ENCODE data around the gene TWF2. TPM values are rescaled to one million over a fixed set of nuclear protein-coding genes. Genes with fewer than 3 reads are reported as not detected.

TWF2 gene
- total and polyA plus RNA-seq, 2 of the 13 experiments (the other 11 are each of a cell fraction or from before 2014, with no cell fraction given) = 45.5 to 108 TPM

DNA sequence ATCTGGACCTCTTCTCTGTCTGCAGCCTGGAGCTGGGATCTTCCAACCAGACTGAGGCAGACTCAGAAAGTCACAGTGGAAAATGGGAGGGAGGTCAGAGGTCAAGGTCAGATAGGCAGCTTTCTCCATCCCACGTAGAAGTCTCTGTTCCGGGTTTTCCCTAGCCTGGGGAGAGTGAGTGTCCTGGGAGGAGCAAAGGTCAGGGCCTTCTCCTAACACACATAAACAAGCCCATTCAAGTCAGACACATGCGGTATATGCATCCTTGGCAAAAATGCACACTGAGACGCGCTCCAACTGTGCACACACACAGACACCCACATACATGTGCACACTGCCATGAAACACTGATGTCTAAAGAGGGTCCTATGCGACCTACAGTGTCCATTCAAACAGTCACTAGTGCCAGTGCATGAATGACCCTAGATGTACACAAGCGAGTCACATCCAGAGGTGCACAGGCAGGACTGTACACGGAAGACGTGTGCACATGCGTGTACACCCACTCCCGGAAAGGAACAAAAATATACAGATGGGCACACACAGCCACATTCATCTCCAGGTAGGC, 681 bp downstream of the TWF2 start (continued):
- TF ChIP-seq ZNF367 (CRISPR knock-in tag; IDR thresholded peaks at IDR 0.05; ENCODE audit: borderline replicate concordance) (no peak), ZNF615 (CRISPR knock-in tag; IDR thresholded peaks at IDR 0.05; ENCODE audit: borderline replicate concordance) (no peak), HHEX (CRISPR knock-in tag; IDR thresholded peaks at IDR 0.05) (no peak), ZNF761 (CRISPR knock-in tag; conservative IDR thresholded peaks at IDR 0.05) (no peak), ZBTB38 (CRISPR knock-in tag; IDR thresholded peaks at IDR 0.05) (no peak), PAWR (CRISPR knock-in tag; IDR thresholded peaks at IDR 0.05; ENCODE audit: borderline replicate concordance) (no peak), ZNF747 (CRISPR knock-in tag; IDR thresholded peaks at IDR 0.05; ENCODE audit: borderline replicate concordance) (no peak; the same call in 1 of the 2 replicates), ZNF589 (CRISPR knock-in tag; conservative IDR thresholded peaks at IDR 0.05) (peak; percentile 89), STAT5B (CRISPR knock-in tag; IDR thresholded peaks at IDR 0.05) (no peak), ZNF225 (CRISPR knock-in tag; IDR thresholded peaks at IDR 0.05) (no peak), ZNF660 (CRISPR knock-in tag; IDR thresholded peaks at IDR 0.05; ENCODE audit: borderline replicate concordance, low read depth) (no peak), HNF4A (CRISPR knock-in tag; IDR thresholded peaks at IDR 0.05) (peak; percentile 91), SSRP1 (CRISPR knock-in tag; IDR thresholded peaks at IDR 0.05) (no peak), POLR2A (IDR thresholded peaks at IDR 0.05; ENCODE audit: insufficient read depth in 1 of 2, low read depth in 2 of 2, low read length in 2 of 2) (peak in 1 of 2 experiments; percentile 56; a peak in 1 of 4 replicates), CHCHD3 (CRISPR knock-in tag; IDR thresholded peaks at IDR 0.05) (0 out of 2 replicates have a peak, but pooled peaks have one; percentile 57), NR2F6 (IDR thresholded peaks at IDR 0.05) (peak; percentile 100), NR2F6 (CRISPR knock-in tag; IDR thresholded peaks at IDR 0.05) (peak; percentile 100), NR2F1 (CRISPR knock-in tag; IDR thresholded peaks at IDR 0.05) (peak; percentile 99), MATR3 (CRISPR knock-in tag; IDR thresholded peaks at IDR 0.05) (no peak), SATB2 (CRISPR knock-in tag; IDR thresholded peaks at IDR 0.05) (no peak), ZSCAN22 (CRISPR knock-in tag; IDR thresholded peaks at IDR 0.05) (no peak)
- TF ChIP-seq, protein P1, sequence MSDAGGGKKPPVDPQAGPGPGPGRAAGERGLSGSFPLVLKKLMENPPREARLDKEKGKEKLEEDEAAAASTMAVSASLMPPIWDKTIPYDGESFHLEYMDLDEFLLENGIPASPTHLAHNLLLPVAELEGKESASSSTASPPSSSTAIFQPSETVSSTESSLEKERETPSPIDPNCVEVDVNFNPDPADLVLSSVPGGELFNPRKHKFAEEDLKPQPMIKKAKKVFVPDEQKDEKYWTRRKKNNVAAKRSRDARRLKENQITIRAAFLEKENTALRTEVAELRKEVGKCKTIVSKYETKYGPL (CRISPR knock-in tag; IDR thresholded peaks at IDR 0.05) = no peak
- TF ChIP-seq, protein P2, sequence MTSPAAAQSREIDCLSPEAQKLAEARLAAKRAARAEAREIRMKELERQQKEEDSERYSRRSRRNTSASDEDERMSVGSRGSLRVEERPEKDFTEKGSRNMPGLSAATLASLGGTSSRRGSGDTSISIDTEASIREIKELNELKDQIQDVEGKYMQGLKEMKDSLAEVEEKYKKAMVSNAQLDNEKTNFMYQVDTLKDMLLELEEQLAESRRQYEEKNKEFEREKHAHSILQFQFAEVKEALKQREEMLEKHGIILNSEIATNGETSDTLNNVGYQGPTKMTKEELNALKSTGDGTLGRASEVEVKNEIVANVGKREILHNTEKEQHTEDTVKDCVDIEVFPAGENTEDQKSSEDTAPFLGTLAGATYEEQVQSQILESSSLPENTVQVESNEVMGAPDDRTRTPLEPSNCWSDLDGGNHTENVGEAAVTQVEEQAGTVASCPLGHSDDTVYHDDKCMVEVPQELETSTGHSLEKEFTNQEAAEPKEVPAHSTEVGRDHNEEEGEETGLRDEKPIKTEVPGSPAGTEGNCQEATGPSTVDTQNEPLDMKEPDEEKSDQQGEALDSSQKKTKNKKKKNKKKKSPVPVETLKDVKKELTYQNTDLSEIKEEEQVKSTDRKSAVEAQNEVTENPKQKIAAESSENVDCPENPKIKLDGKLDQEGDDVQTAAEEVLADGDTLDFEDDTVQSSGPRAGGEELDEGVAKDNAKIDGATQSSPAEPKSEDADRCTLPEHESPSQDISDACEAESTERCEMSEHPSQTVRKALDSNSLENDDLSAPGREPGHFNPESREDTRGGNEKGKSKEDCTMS (CRISPR knock-in tag; conservative IDR thresholded peaks at IDR 0.05) = no peak
- TF ChIP-seq, protein P3, sequence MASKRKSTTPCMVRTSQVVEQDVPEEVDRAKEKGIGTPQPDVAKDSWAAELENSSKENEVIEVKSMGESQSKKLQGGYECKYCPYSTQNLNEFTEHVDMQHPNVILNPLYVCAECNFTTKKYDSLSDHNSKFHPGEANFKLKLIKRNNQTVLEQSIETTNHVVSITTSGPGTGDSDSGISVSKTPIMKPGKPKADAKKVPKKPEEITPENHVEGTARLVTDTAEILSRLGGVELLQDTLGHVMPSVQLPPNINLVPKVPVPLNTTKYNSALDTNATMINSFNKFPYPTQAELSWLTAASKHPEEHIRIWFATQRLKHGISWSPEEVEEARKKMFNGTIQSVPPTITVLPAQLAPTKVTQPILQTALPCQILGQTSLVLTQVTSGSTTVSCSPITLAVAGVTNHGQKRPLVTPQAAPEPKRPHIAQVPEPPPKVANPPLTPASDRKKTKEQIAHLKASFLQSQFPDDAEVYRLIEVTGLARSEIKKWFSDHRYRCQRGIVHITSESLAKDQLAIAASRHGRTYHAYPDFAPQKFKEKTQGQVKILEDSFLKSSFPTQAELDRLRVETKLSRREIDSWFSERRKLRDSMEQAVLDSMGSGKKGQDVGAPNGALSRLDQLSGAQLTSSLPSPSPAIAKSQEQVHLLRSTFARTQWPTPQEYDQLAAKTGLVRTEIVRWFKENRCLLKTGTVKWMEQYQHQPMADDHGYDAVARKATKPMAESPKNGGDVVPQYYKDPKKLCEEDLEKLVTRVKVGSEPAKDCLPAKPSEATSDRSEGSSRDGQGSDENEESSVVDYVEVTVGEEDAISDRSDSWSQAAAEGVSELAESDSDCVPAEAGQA (IDR thresholded peaks at IDR 0.05; ENCODE audit: low read depth) = 0 out of 2 replicates have a peak, but pooled peaks have one; percentile 9
- TF ChIP-seq, protein P3 (CRISPR knock-in tag; IDR thresholded peaks at IDR 0.05; ENCODE audit: borderline replicate concordance) = no peak
